Chondrocyte (in vitro differentiated cells): ENCODE data around the gene NHSL2. TPM values are rescaled to one million over a fixed set of nuclear protein-coding genes. Genes with fewer than 3 reads are reported as not detected.
"Not testable (repeated sequence)": the region's sequence is repeated elsewhere in the genome, so short reads cannot be mapped to it uniquely, and the experiment has no call there.

Experiments
- DNase-seq: peaks from one replicate; pipeline ENCODE4 v3.0.0; 2021; ENCODE audit warnings: mixed read lengths, low spot score
- H3K27ac Mint-ChIP-seq: one replicate; pipeline ENCODE4 v1.8.0; 2021; ENCODE audit warnings: mild to moderate bottlenecking, moderate library complexity, mixed read lengths; ENCODE audit not compliant: unreplicated experiment
- H3K27me3 Mint-ChIP-seq: 2 replicates; pipeline ENCODE4 v1.8.0; 2021; ENCODE audit warnings: low read depth, mixed read lengths
- H3K36me3 Mint-ChIP-seq: 2 replicates; pipeline ENCODE4 v1.8.0; 2021; ENCODE audit warnings: low read depth, mixed read lengths
- H3K4me1 Mint-ChIP-seq: 2 replicates; pipeline ENCODE4 v1.8.0; 2021; ENCODE audit warnings: low read depth, mild to moderate bottlenecking, mixed read lengths
- H3K4me3 Mint-ChIP-seq: one replicate; pipeline ENCODE4 v1.8.0; 2021; ENCODE audit warnings: mild to moderate bottlenecking, moderate library complexity, mixed read lengths; ENCODE audit not compliant: unreplicated experiment
- H3K9me3 Mint-ChIP-seq: 2 replicates; pipeline ENCODE4 v1.8.0; 2021; ENCODE audit warnings: low read depth, mixed read lengths
- CTCF ChIP-seq: fragments of 200-600 bp; sonication (generic); IDR thresholded peaks from 2 replicates; pipeline ENCODE4 v1.5.0; 2021; ENCODE audit warnings: antibody characterized with exemption, mild to moderate bottlenecking, moderate library complexity
- total RNA-seq: library from RNA; stranded (reverse); gene quantifications from 3 replicates; pipeline ENCODE4 v1.2.1, GENCODE V29; 2021

Gene NHSL2
- total RNA-seq, 1 donor from 2014 or later = 2.1 TPM

DNA sequence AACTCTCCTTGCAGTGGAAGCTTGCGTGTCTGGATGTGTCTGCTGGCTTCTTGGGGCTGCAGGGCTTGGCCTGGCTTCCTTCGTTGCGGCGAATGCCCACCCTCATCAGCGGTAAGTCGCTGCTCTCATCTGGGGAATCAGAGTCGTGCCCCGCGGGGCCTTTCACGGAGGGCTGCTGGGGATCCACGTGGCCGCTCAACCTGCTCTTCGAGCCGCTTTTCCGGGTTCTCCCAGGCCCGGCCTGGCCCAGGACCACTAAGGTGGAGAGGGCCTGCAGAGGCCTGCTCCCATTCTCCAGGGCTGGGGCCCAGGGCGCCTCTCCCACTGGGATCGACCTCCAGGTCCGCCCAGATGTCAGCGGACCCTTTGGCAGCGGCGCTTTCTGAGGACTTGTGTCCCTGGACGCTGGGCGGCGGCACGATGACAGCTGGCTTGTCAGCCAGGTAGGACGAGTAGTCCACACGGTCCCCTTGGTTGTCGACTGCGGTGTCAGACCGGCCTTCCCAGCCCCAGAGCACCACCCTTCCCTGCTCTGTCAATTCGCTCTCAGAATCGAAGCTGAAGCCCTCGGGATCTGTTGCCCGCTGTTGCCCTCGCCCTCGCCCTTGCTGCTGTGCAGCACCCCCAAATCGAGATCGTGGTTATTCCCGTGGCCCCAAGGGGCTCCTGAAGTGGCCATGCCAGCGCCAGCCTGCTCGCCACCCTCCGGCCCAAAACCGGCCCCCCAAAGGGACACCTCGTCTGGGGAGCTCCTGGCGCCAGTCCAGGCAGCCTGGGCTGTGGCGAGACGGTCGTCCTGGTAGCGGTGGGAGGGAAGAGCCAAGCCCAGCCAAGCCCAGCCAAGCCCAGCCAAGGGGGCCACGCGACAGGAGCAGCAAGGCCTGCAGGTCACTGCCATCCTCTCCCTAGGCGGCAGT is 37.8 kb upstream of the NHSL2 start:
- Mint-ChIP-seq H3K4me1 (no peaks in the 10 kb centered on the region), H3K27ac (no peak overlapping the region), H3K27me3 (peaks cover 3% of the 10 kb centered on the region), H3K9me3 (peaks cover 11% of the 10 kb centered on the region), H3K36me3 (no peaks in the 10 kb centered on the region), H3K4me3 (no peak overlapping the region)
- DNase-seq = no peak
- TF ChIP-seq CTCF = no peak

DNA sequence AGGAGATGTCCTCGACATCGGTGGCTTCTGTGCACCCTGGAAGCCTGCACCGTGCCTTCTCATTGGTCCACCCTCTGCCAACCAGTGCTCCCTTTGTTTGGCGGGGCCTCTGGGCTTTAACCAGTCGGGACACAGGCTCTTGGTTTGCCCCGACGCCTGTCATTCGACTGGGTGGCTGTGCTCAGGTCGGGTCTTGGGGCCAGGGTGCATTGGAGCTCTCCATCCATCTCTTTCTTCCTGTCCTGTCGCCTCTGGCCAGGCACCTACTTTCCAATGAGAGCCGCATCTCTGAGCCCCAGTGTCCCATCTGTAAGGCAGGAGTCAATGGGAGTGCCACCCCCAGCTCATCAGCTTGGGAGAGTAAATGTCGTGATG is 37.2 kb upstream of the NHSL2 start:
- no peaks in the 10 kb centered on the region for H3K36me3 Mint-ChIP-seq
- TF ChIP-seq CTCF = no peak
- H3K9me3 Mint-ChIP-seq = peaks cover 17% of the 10 kb centered on the region
- H3K4me1 Mint-ChIP-seq = no peaks in the 10 kb centered on the region
- no peaks in the 10 kb centered on the region for H3K27me3 Mint-ChIP-seq
- no peak overlapping the region for H3K27ac Mint-ChIP-seq
- no peak overlapping the region for H3K4me3 Mint-ChIP-seq
- no peak for DNase-seq

- not testable (repeated sequence) for H3K4me1 Mint-ChIP-seq, DNase-seq, H3K27me3 Mint-ChIP-seq, H3K36me3 Mint-ChIP-seq, H3K27ac Mint-ChIP-seq, H3K4me3 Mint-ChIP-seq
- peaks cover 31% of the 10 kb centered on the region for H3K9me3 Mint-ChIP-seq
Measured at GRCh38 chrX:71876841-71877240, 33.8 kb upstream of the NHSL2 start.

- H3K36me3 Mint-ChIP-seq = no peaks in the 10 kb centered on the region
- peaks cover 9% of the 10 kb centered on the region for H3K27me3 Mint-ChIP-seq
- no peak overlapping the region for H3K4me3 Mint-ChIP-seq
- no peaks in the 10 kb centered on the region for H3K4me1 Mint-ChIP-seq
- DNase-seq = no peak
- TF ChIP-seq CTCF = no peak
- H3K9me3 Mint-ChIP-seq = peaks cover 30% of the 10 kb centered on the region
- no peak overlapping the region for H3K27ac Mint-ChIP-seq
Measured at GRCh38 chrX:71885099-71885498, 25.5 kb upstream of the NHSL2 start.

GRCh38 chrX:71895607-71896006 is 15.0 kb upstream of the NHSL2 start:
- Mint-ChIP-seq H3K27ac (no peak overlapping the region), H3K36me3 (no peaks in the 10 kb centered on the region), H3K4me3 (no peak overlapping the region), H3K4me1 (no peaks in the 10 kb centered on the region), H3K27me3 (peaks cover 6% of the 10 kb centered on the region), H3K9me3 (peaks cover 22% of the 10 kb centered on the region)
- TF ChIP-seq CTCF = no peak
- DNase-seq = no peak

DNA sequence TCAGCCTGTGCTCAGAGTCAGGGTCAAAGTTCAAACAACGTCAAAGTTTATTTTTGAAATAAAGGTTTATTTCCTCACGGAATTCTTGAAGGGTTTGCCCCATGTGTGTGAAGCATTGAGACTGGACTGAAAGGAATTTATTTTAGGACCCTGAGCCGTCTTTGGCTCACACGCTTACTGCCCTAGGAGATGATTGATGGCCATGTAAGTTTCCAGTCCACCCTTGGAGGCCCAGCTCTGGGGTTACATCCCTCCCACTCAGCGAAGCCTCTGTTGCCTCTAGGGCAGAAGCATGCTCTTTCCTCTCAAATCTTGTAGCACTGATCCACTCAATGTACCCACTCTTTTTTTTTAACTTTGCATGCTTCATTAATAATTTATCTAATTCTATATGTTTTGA is 4.5 kb upstream of the NHSL2 start:
- H3K27ac Mint-ChIP-seq = no peak overlapping the region
- no peaks in the 10 kb centered on the region for H3K4me1 Mint-ChIP-seq
- DNase-seq = no peak
- H3K9me3 Mint-ChIP-seq = peaks cover 8% of the 10 kb centered on the region
- no peak overlapping the region for H3K4me3 Mint-ChIP-seq
- TF ChIP-seq CTCF = no peak
- peaks cover 3% of the 10 kb centered on the region for H3K27me3 Mint-ChIP-seq
- no peaks in the 10 kb centered on the region for H3K36me3 Mint-ChIP-seq
